PC-3 (cell line): ENCODE data around the gene UNC5C. TPM values are rescaled to one million over a fixed set of nuclear protein-coding genes. Genes with fewer than 3 reads are reported as not detected.
"Not testable (repeated sequence)": the region's sequence is repeated elsewhere in the genome, so short reads cannot be mapped to it uniquely, and the experiment has no call there.

Experiments used
- ATAC-seq: fragments of 200-7000 bp; cut with Tn5 transposase; 2 replicates; pipeline ENCODE4 v1.9.1; 2020; ENCODE audit warnings: mild to moderate bottlenecking, moderate library complexity
- BruUV-seq: library from RNA; stranded (reverse); fragments of 400-500 nt; replicated peaks from 2 replicates; lab custom pipeline; 2021; lab: Mats Ljungman, UMichigan
- CTCF ChIA-PET: fragments of 300-600 bp; sonication (Branson Sonifier 250); formaldehyde crosslinking; loops from one replicate; lab custom pipeline; 2022; ENCODE audit warnings: antibody characterized with exemption; lab: Charles Lee
- POLR2A ChIA-PET: fragments of 300-600 bp; sonication (Branson Sonifier 250); formaldehyde crosslinking; loops from one replicate; lab custom pipeline; 2022; ENCODE audit warnings: antibody characterized with exemption; ENCODE audit not compliant: unreplicated experiment; lab: Charles Lee
- DNase-seq: peaks from one replicate; pipeline ENCODE4 v3.0.0-alpha.2; 2015
- H2AFZ ChIP-seq: fragments of 300-600 bp; sonication (generic); 2 replicates; pipeline ENCODE4 v1.6.0; 2016; ENCODE audit warnings: antibody characterized with exemption, low read length
- H3F3A ChIP-seq: fragments of 300-600 bp; sonication (generic); one replicate; pipeline ENCODE4 v1.6.0; 2017; ENCODE audit warnings: antibody characterized with exemption, low read length, control low read depth, mild to moderate bottlenecking; ENCODE audit not compliant: unreplicated experiment
- H3K27ac ChIP-seq: fragments of 300-600 bp; sonication (generic); 2 replicates; pipeline ENCODE4 v1.5.1; 2016; ENCODE audit warnings: mild to moderate bottlenecking, low read length
- H3K27me3 ChIP-seq: fragments of 300-600 bp; sonication (generic); 2 replicates; pipeline ENCODE4 v1.6.1; 2016; ENCODE audit warnings: low read length, mixed read lengths
- H3K36me3 ChIP-seq: fragments of 300-600 bp; sonication (generic); 2 replicates; pipeline ENCODE4 v1.6.1; 2016; ENCODE audit warnings: low read depth, mixed run types, low read length, mixed read lengths
- H3K4me1 ChIP-seq: fragments of 300-600 bp; sonication (generic); 2 replicates; pipeline ENCODE4 v1.5.1; 2016; ENCODE audit warnings: low read length; ENCODE audit not compliant: insufficient read depth
- H3K4me2 ChIP-seq: fragments of 300-600 bp; sonication (generic); 2 replicates; pipeline ENCODE4 v1.6.0; 2016; ENCODE audit warnings: low read length
- H3K4me3 ChIP-seq: fragments of 300-600 bp; sonication (generic); 2 replicates; pipeline ENCODE4 v1.5.1; 2016; ENCODE audit warnings: mild to moderate bottlenecking, low read length, mixed read lengths
- H3K79me2 ChIP-seq: fragments of 300-600 bp; sonication (generic); 2 replicates; pipeline ENCODE4 v1.6.1; 2017; ENCODE audit warnings: low read length, mixed read lengths
- H3K9ac ChIP-seq: fragments of 300-600 bp; sonication (generic); 2 replicates; pipeline ENCODE4 v1.6.0; 2016; ENCODE audit warnings: mild to moderate bottlenecking, low read length
- H3K9me2 ChIP-seq: fragments of 300-600 bp; sonication (generic); replicated peaks from 2 replicates; pipeline ENCODE4 v1.6.1; 2016; ENCODE audit warnings: mixed run types, low read length, mixed read lengths
- H3K9me3 ChIP-seq: fragments of 300-600 bp; sonication (generic); 2 replicates; pipeline ENCODE4 v1.6.1; 2016; ENCODE audit warnings: low read length, mixed read lengths
- H4K20me1 ChIP-seq: fragments of 300-600 bp; sonication (generic); 2 replicates; pipeline ENCODE4 v1.6.1; 2016; ENCODE audit warnings: low read length, mixed read lengths
- CTCF ChIP-seq: fragments of 300-600 bp; sonication (generic); conservative IDR thresholded peaks from 2 replicates; pipeline ENCODE4 v1.5.1; 2017; ENCODE audit warnings: antibody characterized with exemption, low read depth, mild to moderate bottlenecking, low read length
- EZH2 ChIP-seq: fragments of 300-600 bp; sonication (generic); IDR thresholded peaks from one replicate; pipeline ENCODE4 v1.6.1; 2017; ENCODE audit warnings: antibody characterized with exemption, mild to moderate bottlenecking, low read length; ENCODE audit not compliant: unreplicated experiment
- EZH2phosphoT487 ChIP-seq: fragments of 300-600 bp; sonication (generic); IDR thresholded peaks from 2 replicates; pipeline ENCODE4 v1.6.1; 2018; ENCODE audit warnings: mild to moderate bottlenecking, antibody characterized with exemption, low read length, borderline replicate concordance
- intact Hi-C: fragments of 100-400 bp; cut with micrococcal nuclease; formaldehyde crosslinking; loops from 2 replicates; pipeline ENCODE4 v1.9.0; 2023
- total RNA-seq: library from RNA; depleted of rRNA; stranded (reverse); fragments of >200 nt; gene quantifications from 2 replicates; pipeline ENCODE4 v1.2.3, GENCODE V29; 2014

UNC5C gene
- total RNA-seq, 1 experiment from 2014 or later: not detected

GRCh38 chr4:95178938-95179337 is 369.8 kb downstream of the UNC5C start:
- H3K27ac ChIP-seq: no peak overlapping the region
- H3K36me3 ChIP-seq: no peaks in the 10 kb centered on the region
- H4K20me1 ChIP-seq: no peaks in the 10 kb centered on the region
- ChIA-PET POLR2A (no interaction called here), CTCF (no interaction called here)
- DNase-seq (peak; percentile 10), ATAC-seq (no peak)
- H3K4me3 ChIP-seq: no peak overlapping the region
- no TSS peak for BruUV-seq
- H3F3A ChIP-seq: no peaks in the 10 kb centered on the region
- no peak overlapping the region for H2AFZ ChIP-seq
- H3K9ac ChIP-seq: no peak overlapping the region
- H3K27me3 ChIP-seq: no peaks in the 10 kb centered on the region
- H3K4me1 ChIP-seq: no peaks in the 10 kb centered on the region
- no peaks in the 10 kb centered on the region for H3K79me2 ChIP-seq
- no peaks in the 10 kb centered on the region for H3K9me2 ChIP-seq
- intact Hi-C loops: no loop called here
- H3K4me2 ChIP-seq: no peak overlapping the region
- TF ChIP-seq EZH2 (no peak), EZH2phosphoT487 (no peak), CTCF (no peak)
- H3K9me3 ChIP-seq: no peaks in the 10 kb centered on the region

- CTCF ChIA-PET, intact Hi-C loops, ATAC-seq: not testable (repeated sequence)
Observed at GRCh38 chr4:95171377-95171776, 377.4 kb downstream of the UNC5C start.

GRCh38 chr4:95170176-95170575 is 378.6 kb downstream of the UNC5C start:
- Histone ChIP-seq H2AFZ (no peak overlapping the region), H3K4me3 (no peak overlapping the region), H3K4me1 (0 out of 2 replicates have a peak, but pooled peaks cover 3% of the 10 kb centered on the region), H3K9ac (no peak overlapping the region), H3K9me3 (no peaks in the 10 kb centered on the region), H3K27ac (no peak overlapping the region), H3K79me2 (no peaks in the 10 kb centered on the region), H3K4me2 (no peak overlapping the region), H3F3A (no peaks in the 10 kb centered on the region), H3K36me3 (no peaks in the 10 kb centered on the region), H4K20me1 (no peaks in the 10 kb centered on the region), H3K9me2 (no peaks in the 10 kb centered on the region), H3K27me3 (no peaks in the 10 kb centered on the region)
- BruUV-seq: no TSS peak
- ChIA-PET CTCF (interaction anchor here (0.6 kb wide), 1 partner anchor 377 kb away, joined by 5 read pairs; no protein-coding TSS in a partner anchor), POLR2A (no interaction called here)
- TF ChIP-seq EZH2phosphoT487 (no peak), EZH2 (no peak), CTCF (no peak)
- intact Hi-C loops: no loop called here
- no peak for ATAC-seq
- DNase-seq: no peak

More at GRCh38 chr4:95171377-95171776, 377.4 kb downstream of the UNC5C start:
- H3F3A ChIP-seq, H3K36me3 ChIP-seq, H3K27ac ChIP-seq, H3K9me3 ChIP-seq, H3K9ac ChIP-seq, H3K4me2 ChIP-seq, H3K9me2 ChIP-seq, H2AFZ ChIP-seq, BruUV-seq, DNase-seq, H4K20me1 ChIP-seq, H3K4me1 ChIP-seq, POLR2A ChIA-PET, H3K27me3 ChIP-seq, H3K4me3 ChIP-seq, H3K79me2 ChIP-seq: not testable (repeated sequence)
